HG02588 (cell line): Measurements from ENCODE around the gene ZFPM1.
"Not testable (repeated sequence)": the region's sequence is repeated elsewhere in the genome, so short reads cannot be mapped to it uniquely, and the experiment has no call there.

Experiments
- ATAC-seq: cut with Tn5 transposase; IDR thresholded peaks from one replicate; pipeline ENCODE4 v1.9.1; 2021; ENCODE audit warnings: mild to moderate bottlenecking, moderate library complexity; ENCODE audit not compliant: unreplicated experiment

ZFPM1 gene

DNA sequence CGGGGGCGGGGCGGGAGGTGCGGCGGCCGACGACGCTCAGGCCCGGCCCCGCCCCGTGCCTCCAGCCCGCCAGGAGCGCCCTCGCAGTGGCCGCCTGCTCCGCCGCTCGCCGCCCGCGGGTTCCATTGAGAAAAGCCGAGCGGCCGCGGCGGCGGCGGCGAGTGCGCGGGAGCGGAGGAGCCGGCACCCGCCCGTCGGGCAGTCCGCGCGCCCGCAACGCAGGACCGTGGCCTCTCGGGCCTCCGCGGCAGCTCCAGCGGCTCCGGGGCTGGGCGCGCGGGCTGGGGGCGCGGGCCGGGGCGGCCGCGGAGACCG, at the start of gene ZFPM1:
Gene ZFPM1, plus strand, starts transcription at position 64 of the 315 bp plus-strand sequence. CDS start 359 bp downstream, outside the sequence.
- no peak for ATAC-seq

DNA sequence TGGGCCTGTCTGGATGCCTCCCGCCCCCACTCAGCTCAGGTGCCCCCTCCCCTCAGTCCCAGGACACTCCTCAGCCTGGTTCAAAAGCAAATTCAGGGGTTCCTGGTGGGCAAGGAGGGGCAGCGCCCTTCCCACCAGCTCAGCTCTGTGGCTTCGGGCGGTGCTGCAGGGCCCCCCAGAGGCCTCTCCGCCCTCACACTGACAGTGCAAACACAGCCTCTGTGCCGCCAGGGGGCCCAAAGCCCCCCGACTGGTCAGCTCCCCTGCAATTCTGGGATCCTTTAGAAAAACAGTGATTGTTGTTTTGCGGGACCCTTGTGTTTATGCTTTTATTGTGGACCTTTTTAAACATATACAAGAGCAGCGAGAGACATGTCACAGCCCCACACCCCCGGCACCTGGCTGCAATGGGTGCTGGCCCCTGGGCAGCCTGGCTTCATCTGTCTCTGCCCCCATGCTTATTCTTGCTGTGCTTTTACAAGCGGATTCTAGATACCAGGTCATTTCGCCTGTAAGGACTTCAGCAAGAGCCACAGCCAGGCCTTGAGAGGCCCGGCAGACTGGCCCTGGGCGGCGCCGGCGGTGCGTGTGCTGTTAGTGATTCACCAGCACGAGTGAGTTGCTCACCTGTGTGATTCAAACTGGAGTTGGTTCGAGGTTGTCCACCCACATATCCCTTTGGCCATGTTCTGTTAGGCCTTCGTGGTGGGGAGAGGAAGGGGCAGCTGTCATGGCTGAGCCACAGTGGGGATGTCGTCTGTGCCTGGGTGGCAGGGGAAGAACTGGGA, 49.1 kb upstream of the ZFPM1 start:
- no peak for ATAC-seq

DNA sequence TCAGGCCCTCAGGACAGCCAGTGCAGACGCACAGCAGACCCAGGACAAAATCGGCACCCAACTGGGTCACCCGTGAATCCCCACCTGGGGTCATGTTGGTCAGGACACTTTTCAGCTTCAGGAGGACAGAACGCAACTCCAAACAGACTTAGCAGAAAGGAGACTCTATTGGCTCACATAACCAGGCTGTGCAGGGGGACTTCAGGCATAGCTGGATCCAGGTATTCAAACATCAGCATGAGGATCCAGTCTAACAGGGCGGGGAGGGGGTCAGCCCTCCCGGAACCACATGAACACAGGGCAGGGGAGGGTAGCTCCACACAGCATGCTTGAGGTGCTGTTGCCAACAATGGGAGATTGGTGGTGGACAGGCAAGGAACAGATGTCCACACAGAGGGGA, 48.3 kb upstream of the ZFPM1 start:
- ATAC-seq, result no peak

DNA sequence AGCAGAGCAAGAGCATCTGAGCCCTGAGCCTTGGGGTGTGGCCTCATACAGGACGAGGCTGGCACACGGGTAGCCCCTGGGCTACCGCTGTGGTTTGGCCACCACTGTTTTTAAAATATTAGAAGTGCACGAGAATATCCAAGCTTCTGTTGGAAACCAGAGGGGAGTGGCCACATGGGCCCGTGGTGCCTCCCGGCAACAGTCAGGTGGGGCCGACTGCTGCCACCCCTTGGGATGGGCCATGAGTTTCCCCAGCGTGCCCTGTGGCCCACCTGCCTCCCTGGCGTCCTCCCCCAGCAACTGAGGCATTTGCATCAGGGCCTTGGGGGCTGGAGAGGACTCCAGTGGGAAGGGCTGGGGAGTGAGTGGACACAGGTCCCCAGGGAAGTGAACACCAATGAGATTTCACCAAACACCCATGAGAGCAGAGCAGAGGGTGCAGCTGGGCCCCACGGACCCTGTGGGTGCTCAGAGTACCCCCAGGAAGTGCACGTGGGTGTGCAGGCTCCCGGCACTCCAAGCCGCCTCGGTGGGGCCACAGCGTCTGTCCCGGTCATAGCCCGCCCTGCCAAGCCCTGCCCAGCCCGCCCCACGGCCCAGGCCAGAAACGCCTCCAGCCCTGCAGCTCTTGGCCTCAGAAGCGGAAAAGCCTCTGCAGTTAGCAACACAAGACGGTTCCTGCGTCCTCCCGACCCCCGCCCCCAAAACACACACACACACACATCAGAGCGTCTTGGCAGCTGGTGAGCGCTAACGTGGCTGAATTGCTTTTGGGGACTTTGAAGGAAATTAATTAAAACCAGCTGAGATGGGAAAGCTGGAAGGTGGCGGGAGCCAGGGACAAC, 47.6 kb upstream of the ZFPM1 start:
- ATAC-seq, result no peak

DNA sequence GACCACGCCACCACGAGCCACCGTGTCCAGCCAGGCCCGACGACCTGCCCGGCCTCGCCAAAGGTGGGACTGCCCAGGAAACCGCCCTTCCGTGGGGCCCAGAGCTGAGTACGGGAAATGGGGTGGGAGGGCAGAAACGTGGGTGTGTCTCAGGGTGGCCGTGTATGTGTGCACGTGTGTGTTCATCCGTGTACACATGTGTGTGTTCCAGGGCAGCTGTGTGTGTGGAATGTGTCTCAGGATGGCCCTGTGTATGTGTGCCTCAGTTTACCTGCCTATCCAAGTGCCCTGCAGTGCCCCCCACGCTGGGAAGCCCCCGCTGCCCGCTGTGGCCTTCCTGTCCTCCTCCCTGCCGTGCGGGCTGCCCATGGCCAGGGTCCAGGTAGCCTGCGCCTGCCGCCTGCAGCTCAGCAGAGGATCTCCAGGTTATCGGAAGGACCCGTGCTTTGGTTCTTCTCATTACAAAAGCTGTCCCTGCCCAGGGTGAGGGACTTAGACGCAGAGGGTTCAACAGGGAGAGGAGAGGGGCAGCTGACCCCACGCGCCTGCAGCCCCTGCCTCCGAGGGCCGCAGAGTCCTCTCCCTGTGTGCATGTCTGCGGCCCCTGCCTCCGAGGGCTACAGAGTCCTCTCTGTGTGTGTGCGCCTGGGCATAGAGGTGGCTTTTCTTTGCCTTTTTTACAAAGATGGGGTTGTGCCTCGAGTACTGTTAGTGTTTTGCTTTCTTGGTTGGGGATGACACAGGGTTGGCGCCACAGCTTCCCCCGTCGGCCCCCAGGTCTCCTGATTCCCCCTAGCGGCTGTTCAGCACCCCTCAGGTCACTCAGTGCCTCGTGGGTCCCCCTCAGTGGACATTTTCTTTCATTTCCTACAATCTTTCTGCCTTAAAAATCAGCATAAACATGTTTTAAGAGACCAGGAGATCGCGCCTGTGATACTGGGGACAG, 46.7 kb upstream of the ZFPM1 start:
- ATAC-seq, result no peak

DNA sequence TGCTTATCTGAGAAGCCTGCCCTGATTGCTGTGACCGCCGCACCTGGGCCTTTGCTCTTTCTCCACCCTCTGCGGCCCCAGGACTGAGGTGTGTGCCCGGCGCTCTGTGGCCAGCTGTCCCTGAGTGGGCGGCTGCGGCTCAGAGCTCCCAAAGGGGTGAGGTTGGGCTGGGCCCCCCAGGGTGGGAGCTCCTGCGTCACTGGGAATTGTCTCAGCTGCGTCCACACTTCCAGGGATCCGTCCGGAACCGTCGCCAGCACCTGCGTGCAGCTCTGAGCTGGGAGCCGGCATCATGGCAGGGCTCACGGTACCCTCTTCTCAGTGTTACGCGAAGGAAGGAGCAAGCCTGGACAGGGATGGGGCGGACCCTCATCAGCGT, 46.0 kb upstream of the ZFPM1 start:
- no peak for ATAC-seq

DNA sequence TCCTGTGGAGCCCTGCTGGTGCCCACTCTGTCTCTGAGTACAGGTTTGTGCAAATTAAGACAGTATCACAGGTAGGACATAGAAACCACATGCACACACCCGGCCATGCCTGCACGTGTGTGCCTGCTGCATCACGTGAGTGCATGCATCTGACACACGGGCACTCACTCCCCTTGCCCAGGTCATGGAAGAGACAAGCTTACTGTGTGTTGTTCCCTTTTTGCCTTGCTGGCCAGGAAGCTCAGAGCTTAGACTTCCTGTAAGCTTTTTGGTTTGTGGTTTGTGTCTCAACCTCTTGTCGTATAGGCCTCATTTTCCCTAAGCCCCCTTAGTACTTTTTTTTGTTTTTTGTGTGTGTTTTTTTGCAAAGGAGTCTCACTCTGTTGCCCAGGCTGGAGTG, 45.3 kb upstream of the ZFPM1 start:
- no peak for ATAC-seq

DNA sequence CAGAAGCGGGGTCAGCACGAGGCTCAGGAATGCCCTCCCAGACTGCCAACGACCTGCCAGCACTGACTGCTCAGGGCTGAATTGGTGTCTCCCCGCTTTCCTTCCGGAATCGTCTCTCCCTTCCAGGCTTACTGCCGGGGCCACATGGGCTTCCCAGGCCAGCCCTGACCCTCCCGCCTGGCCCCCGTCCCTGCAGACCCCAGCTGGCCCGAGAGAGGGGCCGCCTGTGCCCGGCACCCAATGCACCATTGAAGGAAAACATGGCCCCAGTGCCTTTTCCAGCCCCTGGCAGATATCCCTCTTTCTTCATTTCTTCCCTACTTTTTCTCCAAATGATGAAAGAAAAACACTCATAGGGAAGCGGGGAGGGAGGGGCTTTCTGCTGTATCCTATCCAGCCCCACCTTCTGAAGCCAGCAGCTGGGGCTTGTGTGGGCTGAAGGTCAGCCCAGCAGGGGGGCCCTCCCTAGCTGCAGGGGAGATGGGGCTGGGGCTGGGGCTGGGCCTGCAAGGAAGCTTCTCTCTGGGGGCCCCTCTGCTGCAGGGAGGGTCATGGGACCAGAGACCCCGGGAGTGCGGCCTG, 44.4 kb upstream of the ZFPM1 start:
- no peak for ATAC-seq

DNA sequence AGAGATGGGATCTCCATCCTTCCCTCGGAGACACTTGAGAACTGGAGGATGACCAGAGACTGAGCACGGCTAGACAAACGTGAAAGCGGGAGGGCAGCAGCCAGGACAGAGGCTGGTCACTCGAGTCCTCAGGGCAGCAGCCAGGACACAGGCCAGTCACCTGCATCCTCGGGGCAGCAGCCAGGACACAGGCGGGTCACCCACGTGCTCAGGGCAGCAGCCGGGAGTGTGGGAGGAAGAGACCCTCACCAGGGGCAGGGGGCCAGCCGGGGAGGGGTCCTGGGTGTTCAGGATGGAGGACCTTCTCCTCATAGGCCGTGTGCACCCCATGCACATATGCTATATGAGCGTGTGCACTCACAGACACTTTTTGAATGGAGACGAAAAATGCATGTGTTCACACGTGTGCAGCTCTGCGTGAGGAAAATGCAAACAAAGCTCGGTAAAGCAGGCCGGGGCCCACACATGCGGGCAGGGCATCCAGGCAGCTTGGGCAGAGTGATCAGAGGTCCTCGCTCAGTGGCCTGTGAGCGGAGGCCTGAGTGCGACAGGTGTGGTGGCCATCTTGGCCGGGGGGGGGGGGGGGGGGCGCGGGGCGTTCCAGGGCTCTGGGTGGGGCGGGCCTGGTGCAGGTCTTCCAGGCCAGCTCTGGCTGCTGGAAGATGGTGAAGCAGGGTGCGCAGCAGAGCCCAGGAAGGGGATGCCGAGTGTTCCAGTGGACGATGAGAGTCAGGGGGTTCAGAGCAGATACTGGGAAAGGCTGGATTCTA, 43.6 kb upstream of the ZFPM1 start:
- no peak for ATAC-seq

DNA sequence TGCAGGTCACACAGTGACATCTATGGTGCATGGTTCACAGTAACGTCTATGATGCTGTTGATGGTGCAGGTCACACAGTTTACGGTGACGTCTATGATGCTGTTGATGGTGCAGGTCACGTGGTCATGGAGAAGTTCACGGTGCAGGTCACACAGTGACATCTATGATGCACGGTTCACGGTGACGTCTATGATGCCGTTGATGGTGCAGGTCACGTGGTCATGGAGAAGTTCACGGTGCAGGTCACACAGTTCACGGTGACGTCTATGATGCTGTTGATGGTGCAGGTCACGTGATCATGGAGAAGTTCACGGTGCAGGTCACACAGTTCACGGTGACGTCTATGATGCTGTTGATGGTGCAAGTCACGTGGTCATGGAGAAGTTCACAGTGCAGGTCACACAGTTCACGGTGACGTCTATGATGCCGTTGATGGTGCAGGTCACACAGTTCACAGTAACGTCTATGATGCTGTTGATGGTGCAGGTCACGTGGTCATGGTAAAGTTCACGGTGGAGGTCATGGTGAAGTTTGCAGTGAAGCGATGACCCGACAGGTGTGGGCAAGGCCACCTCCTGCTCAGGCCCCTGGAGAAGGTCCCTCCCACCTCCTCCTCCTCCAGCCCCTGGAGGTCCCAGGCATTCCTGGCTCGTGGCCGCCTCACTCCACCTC, 42.6 kb upstream of the ZFPM1 start:
- not testable (repeated sequence) for ATAC-seq

DNA sequence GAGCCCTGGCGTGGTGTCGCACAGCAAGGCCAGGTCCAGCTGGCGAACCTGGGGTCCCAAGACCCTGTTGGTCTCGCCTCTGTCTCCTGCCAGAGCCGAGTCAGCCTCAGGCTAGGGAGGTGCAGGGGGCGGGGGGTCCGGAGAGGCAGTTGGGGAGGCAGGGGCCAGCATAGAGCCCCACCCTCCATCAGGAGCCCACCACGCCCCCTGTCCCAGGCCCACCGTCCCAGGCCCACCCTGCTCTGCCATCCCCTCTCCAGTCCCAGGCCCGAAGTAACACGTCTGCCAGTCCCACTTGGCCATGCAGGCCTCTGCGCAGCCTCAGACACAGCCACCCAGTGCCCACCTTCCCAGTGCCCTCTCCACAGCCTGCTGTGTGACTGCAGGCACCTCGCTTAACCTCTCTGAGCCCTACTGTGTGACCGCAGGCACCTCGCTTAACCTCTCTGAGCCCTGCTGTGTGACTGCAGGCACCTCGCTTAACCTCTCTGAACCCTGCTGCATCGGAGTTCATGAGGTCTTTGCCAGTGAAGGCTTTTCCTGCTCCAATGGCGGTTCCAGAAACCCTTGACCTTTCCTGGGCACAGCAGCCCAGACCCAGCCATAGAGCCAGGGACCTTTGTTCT, 41.0 kb upstream of the ZFPM1 start:
- no peak for ATAC-seq

DNA sequence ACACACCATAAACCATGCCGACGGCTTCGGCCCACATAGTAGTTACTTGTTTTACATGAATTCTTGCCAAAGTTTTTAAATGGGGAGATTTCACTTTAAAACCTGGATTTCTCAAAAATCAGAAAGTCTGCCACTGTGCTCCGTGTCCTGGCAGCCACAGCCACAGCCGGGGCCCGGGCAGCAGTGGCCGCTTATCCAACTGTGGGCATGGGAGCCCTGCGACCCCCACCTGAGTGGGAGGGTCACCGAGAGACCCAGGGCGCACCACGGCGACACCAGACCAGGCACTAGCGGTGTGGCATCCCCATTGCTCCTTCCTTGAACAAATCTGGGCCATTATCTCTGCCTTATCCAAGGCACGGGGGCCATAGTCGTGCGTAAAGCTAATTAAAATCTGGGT, 40.3 kb upstream of the ZFPM1 start:
- no peak for ATAC-seq

DNA sequence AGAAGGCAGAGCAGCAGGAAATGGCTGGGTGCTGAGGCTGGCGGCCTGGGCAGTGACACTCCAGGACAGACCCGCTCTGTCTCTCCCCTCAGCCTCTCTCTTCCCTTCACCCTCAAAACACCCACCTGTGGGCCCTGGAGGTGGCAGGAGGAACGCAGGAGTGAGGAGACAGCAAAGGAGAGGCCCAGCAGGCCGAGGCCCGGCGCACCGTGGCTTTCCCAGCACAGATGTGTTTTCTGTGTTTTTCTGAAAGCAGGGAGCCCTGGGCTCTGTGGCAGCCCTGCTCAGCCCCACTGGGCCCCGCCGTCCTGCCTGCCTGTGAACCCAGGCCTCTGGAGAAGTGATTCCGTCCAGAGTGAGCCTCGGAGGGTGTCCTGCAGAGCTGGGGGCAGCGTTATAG, 39.8 kb upstream of the ZFPM1 start:
- ATAC-seq, result no peak

DNA sequence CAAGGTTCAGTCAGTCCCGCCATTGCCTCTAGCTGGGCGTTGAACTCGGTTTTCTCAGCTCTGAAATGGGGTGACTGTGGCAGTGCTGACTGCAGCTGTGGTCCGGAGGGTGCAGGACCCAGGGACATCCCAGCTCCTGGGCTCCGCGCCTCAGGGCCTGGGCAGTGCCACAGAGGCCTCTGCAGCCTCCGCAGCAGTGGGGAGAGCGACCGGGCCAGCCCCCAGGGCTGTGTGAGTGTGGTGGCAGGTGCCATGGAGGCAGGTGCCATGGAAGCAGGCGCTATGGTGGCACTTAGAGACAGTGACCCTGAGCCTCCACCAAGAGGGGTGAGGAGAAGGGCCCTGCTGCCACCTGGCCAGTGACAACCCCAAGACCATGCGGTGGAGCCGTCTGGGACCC, 39.4 kb upstream of the ZFPM1 start:
- ATAC-seq, result no peak

DNA sequence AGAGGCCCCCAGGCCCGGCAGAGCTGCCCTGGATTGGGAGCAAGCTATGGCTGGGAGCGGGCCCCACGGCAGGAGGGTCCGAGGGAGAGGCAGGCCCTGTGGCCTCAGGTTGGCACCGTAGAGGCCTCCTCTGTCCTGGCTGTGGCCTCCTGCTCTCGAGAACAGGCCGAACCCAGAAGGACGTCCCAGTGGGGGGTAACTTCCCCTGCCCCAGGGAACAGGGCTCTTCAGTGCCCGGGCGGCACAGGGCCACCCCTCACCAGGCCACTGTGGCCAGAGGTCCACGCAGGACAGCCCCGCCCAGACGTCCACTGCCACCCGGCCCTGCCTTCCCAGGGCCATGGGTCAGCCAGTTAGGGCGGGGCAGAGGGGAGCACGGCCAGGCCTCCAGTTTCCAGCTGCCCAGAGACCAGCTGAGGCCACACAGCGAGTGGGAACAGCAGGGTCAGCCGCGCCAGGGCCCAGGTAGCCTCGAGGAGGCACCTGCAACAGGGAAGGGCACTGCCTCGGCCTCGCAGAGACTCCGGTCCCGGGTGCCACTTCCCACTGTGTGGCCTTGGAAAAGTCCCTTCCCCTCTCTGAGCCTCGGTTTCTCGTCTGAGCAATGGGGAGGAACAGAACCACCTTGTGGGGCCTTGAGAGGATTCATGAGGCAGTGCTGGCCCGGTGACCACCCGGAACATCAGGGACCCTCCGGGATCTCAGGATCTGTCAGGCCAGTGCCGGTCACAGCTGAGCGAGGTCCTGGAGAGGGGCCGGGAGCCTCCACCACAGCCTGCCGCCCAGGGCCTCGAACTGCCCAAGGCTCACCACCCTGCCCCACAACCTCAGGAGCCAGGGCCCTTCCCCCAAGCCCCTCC, 38.3 kb upstream of the ZFPM1 start:
- ATAC-seq, result no peak

DNA sequence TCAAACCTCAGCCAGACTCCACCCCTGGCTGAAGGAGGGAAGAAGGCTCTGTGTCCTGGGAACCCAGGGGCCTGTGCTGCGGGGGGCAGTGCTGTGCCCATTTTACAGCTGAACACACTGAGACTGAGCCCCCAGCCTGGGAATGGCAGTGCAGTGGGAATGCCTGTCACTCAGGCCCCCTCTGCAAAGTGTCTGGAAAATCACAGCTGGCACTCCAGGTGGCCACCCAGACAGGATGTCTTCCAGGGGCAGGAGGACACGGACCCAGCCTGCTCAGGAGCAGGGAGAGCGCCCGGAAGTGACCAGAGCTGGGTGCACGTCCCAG, 37.7 kb upstream of the ZFPM1 start:
- no peak for ATAC-seq

DNA sequence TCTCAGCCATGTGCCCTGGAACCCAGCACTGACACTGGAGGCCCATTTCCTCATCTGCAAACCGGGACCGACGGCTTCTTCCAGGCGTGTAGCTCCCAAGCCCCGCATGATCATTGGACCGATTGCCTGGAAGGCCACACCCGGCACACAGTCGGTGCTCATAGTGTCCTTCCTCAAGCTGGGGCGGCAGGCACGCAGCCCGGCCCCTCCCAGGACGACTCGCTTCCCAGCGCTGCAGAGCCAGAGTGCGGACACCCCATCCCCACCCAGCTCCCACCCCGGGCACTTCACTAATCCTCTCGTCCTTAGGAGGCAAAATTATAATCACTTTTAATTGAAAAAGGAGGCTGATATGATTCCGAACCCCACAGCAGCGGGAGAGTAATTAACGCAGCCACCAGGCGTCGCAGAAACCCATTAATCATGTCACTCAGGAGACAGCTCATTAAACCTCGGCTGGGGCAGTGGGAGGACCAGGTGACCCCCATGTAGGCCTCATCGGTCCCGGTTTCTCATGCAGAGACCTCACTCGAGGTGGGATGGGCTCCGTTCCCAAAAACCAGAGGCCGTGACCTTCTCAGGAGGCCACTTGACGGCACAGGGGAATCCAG, 37.3 kb upstream of the ZFPM1 start:
- no peak for ATAC-seq

DNA sequence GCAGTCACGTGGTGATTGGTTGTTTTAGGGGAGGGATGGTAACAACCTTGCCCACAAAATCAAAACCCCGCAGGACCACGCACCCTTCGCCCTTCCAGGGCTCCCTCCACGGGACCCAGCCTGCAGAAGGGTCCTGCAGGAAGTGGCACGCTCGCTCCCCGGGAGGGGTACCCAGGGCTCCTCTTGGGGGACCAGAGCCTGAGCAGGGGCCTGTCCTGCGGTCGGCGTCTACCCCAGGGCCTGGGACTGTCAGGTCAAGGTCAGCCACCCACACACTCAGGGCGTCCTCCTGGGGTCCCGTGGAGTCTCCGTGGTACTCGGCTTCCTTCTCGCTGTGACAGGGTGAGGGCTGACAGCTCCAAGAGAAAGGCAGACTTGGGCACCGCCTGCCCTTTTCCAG, 36.4 kb upstream of the ZFPM1 start:
- no peak for ATAC-seq
